OCI-LY3 (cell line): ENCODE data around the gene DGLUCY.

Experiments used
- CTCF ChIP-seq: fragments of 200-600, 300-600 bp; sonication (generic); IDR thresholded peaks from 2 replicates; pipeline ENCODE4 v1.5.1; 2014; ENCODE audit warnings: antibody characterized with exemption, low read length, low read depth
- EZH2phosphoT487 ChIP-seq: fragments of 200-600 bp; shearing (Covaris generic); IDR thresholded peaks from 2 replicates; pipeline ENCODE4 v1.6.1; 2018; ENCODE audit warnings: antibody characterized with exemption, mixed run types, low read depth

GRCh38 chr14:91154851-91155625 lies 41.2 kb downstream of the DGLUCY start:
- TF ChIP-seq CTCF (no peak), EZH2phosphoT487 (no peak)
